Cardiac fibroblast (primary cell): Measurements from ENCODE around the gene PRKG1.

ENCODE experiments used
- DNase-seq, 2 donors: peaks; one replicate each; pipeline versions ENCODE4 v3.0.0 to v3.0.0-alpha.2; 2010; ENCODE audit warnings: low read depth in 2 of 2
- H3K4me3 ChIP-seq, 2 donors: replicated peaks in 1 of 2; 1 replicate in 1 of 2; 2 replicates in 1 of 2; pipeline ENCODE4 v1.5.1; 2011; ENCODE audit warnings: low read depth in 2 of 2, low read length in 2 of 2, mild to moderate bottlenecking in 2 of 2, moderate library complexity in 1 of 2
- TF ChIP-seq, protein P1 (sequence below): IDR thresholded peaks from one replicate; pipeline ENCODE4 v1.5.1; 2011; ENCODE audit warnings: low read depth, mild to moderate bottlenecking, low read length, inconsistent platforms

The PRKG1 gene

DNA sequence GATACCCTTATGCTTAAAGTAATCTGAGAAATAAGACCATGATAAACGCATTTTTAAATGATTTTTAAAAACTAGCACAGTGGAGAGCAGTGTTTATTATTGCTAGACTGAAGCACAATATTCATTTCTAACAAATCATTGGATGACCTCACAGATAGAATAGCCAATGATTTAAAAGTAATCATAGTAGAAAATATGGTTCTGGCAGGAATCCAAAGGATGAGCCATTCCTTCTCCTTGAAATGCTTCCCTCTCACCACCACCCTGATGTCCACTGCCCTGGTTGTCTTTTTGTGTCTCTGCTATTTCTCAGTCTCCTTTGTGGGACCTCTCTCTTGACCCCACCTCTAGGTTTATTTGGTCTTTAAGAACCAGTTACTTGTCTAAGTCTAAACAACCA is 64.9 kb downstream of the PRKG1 start:
- DNase-seq, result peak in 1 of 2 donors; percentile 38
- H3K4me3 ChIP-seq, result no peak overlapping the region
- TF ChIP-seq, protein P1, sequence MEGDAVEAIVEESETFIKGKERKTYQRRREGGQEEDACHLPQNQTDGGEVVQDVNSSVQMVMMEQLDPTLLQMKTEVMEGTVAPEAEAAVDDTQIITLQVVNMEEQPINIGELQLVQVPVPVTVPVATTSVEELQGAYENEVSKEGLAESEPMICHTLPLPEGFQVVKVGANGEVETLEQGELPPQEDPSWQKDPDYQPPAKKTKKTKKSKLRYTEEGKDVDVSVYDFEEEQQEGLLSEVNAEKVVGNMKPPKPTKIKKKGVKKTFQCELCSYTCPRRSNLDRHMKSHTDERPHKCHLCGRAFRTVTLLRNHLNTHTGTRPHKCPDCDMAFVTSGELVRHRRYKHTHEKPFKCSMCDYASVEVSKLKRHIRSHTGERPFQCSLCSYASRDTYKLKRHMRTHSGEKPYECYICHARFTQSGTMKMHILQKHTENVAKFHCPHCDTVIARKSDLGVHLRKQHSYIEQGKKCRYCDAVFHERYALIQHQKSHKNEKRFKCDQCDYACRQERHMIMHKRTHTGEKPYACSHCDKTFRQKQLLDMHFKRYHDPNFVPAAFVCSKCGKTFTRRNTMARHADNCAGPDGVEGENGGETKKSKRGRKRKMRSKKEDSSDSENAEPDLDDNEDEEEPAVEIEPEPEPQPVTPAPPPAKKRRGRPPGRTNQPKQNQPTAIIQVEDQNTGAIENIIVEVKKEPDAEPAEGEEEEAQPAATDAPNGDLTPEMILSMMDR, result no peak

DNA sequence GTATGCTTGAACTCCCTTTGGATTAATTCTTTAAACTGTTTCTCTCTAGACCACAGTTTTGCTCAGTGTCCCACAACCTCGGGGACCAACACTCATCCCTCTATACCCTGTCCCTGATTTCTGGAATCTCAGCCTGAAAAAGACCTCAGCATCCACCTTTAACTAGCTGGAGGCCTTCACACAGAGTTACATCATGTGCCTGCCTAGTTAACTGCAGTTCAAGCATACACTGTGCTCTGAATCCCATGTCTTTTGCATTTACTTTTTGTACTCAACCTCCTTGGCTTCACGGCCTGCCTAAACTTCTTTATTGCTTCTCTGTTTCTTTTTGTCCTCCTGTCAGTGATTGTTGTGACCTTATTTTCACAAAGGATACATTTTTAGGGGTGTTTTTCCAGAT is 66.7 kb downstream of the PRKG1 start:
- no peak for DNase-seq
- TF ChIP-seq, protein P1, result no peak
- no peak overlapping the region for H3K4me3 ChIP-seq

DNA sequence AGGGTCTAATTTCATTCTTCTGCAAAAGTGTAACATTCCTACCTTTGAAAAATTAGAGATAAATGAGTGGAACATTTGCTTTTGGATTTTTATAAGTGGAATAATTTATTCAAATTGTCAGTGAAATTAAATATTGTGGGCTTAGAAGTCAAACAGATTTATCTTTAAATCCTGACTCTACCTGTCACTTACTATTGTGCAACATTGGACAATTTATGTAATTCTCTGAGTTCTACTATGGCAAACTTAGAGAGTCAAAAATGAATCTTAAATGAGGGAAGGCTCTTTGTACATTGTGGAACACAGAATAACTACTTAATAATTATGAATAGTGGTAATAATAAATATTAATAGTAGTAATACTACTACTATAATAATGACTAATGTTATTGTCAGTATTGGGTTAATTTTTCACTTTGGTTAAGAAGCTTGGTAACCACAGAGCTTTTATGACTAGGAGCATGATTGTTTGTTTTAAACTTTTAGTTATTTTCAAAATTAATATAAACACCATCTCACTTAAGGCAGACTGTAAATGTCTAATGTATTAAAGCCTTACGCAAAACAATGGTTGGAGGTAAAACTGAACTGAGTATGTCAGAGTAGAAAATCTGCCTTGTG is 70.0 kb downstream of the PRKG1 start:
- no peak for DNase-seq
- TF ChIP-seq, protein P1, result no peak
- H3K4me3 ChIP-seq, result no peak overlapping the region

GRCh38 chr10:51145375-51145774 is 71.1 kb downstream of the PRKG1 start:
- no peak overlapping the region for H3K4me3 ChIP-seq
- TF ChIP-seq, protein P1, result no peak
- DNase-seq, result no peak

DNA sequence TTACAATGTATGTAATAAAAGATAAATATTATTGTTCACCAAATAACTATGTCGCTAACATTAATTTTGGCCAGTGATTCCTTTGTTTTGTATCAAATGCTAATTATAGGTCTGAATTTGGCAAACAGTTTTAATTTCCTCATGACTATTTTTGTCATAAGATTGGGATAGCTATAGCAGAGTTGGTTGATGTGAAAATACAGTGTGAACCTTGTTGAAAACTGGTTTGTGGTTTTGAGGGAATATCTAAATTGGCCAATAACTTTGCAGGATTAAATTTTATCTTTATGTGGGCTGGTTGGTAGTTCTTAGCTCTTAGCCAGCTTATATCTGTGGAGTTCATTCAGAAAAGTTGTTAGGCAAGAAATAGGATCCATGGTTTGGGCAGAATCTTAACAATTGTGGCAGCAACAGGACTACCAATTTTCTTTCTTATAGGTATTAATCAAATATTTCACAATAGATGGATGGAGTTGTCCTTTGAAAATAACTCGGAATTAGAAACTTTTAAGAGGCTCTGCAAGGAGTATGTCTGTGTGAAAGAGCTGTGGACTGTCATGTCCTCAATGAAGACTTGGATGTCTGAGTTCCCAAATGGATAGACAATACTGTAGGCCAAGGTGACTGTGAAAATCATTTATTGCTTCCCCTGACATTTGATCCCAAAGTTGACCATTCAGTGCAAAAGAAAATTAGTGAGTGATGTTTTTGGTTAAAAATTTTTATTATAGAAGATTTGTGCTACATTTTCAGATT is 73.5 kb downstream of the PRKG1 start:
- TF ChIP-seq, protein P1, result no peak
- no peak for DNase-seq
- H3K4me3 ChIP-seq, result no peak overlapping the region

DNA sequence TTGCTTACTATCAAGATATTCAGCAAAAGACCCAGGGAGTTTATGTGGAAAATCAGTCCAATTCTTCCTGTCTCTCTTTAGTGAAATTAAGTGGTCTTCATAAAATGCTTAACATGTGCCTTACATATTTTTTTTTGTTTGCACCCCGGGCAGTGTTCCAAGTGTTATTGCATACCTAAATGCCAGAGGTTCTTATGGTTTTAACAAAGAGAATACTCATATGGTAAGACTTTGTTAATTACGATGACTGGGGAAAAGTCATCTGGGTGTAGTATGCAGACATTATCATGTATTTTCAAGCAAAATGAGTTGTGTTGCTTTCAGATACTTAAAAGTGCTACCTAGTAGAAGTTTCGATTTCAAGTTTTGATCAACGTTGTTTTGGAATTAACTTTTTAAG is 82.6 kb downstream of the PRKG1 start:
- peak; percentile 57 to 64 for DNase-seq
- H3K4me3 ChIP-seq, result no peak overlapping the region
- TF ChIP-seq, protein P1, result no peak
